HS-5 (cell line): ENCODE data around the gene TRH.
"Not testable (repeated sequence)": the region's sequence is repeated elsewhere in the genome, so short reads cannot be mapped to it uniquely, and the experiment has no call there.

ENCODE experiments used
- DNase-seq: peaks from one replicate; pipeline ENCODE4 v3.0.0-alpha.2; 2012; ENCODE audit warnings: low read depth

TRH gene

GRCh38 chr3:129965937-129966336, 8.6 kb upstream of the TRH start:
- DNase-seq = no peak

DNA sequence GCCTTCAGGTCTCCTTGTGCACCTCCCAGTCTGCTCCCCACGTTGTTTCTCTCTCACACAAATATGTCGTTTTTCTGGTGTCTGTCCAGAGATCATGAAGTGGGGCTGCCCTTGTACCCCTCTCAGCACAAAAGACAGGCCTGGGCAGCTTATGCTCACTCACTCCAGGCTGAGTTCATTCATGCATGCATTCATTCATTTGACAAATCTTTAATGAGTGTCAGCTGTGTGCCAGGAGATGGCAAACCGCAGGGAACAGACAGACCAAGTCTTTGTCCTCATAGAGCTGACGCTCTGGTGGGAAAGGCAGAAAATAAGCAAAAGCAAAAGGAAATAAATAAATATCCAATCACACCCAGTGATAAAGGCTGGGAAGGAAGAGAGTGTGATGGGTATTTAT, 7.6 kb upstream of the TRH start:
- no peak for DNase-seq

DNA sequence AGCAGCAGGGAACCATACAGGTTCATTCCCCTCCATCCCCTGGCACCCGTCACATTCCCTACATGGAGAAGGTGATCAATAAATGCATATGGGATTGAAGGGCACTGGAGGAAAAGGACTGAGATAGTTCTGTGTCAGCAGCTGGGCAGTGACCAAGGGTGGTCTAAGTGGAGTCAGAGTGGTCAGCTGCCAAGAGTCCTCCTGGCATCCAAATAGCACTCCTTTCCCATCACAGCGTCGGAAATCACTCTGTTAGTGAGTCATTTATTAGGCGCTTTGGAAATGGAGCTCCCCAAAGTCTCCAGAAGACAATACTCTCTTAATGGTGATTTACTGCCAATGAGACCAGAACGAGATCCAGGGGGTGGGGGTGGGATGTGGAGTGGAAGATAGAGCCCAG, 6.8 kb upstream of the TRH start:
- no peak for DNase-seq

GRCh38 chr3:129971351-129972052, 3.0 kb upstream of the TRH start:
- DNase-seq = no peak

DNA sequence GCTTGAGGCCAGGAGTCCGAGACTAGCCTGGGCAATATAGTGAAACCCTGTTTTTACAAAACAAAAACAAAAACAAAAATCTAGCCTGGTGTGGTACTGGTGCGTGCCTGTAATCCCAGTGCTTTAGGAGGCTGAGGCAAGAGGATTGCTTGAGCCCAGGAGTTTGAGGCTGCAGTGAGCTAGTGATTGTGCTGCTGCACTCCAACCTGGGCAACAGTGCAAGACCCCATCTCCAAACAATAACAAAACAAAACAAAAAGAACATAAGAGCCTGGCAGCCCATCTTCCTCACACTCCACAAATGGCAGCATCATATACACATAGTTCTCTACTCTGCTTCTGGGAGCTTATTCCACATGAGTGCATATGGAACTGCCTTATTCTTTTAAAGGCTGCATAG, 2.2 kb upstream of the TRH start:
- no peak for DNase-seq

DNA sequence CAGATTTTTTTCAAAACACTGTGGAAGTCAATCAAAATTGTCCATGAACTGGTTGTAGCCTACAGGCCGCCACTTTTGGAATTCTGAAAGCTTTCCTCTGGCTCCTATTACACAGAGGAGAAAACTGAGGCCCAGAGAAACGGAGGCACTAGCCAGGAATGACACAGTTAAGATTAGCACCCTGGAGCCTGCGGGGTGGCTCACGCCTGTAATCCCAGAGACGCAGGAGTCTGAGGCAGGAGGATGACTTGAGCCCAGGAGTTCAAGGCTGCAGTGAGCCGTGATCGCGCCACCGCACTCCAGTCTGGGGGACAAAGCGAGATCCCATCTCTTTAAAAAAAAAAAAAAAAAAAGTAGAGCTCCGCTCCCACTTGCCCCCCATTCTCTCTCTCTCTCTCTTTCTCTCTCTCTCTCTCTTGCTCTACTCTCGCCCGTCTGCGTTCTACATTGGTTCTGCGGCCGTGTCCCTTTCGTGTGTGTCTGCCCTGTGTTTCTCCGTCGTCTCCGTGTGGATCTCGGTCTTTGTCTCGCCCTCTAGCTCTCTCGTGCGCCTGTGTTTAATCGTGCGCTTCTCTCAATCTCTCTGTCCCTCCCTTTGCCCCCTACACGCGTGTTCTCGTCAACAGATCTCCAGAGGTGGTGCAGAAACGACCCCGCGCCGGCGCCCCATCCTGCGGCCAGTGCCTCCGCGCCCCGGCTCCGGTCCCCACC, 512 bp upstream of the TRH start:
- no peak for DNase-seq

GRCh38 chr3:129974833-129975704, 549 bp downstream of the TRH start:
- DNase-seq = no peak

- no peak for DNase-seq
Measured at GRCh38 chr3:129975705-129976048, 1.2 kb downstream of the TRH start.

DNA sequence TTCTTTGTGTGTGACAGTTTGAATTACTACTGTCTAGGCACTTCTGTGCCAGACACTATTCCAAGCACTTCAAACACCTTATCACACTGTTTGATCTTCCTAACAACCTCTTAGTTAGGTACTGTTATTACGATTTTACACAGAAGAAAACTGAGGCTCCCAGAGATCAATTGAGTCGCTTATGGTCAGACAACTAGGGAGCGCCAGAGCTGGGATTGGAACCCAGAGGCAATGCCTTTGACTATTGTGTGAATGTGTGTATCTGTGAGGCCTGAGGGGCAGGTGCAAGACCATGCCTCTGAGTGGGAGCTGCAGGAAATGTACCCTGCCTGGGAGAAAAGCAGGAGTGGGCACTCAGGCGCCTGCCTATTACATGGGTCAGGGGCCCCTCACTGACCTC, 1.8 kb downstream of the TRH start:
- DNase-seq = no peak

- DNase-seq = no peak
Measured at GRCh38 chr3:129978123-129978522, 3.6 kb downstream of the TRH start.

DNA sequence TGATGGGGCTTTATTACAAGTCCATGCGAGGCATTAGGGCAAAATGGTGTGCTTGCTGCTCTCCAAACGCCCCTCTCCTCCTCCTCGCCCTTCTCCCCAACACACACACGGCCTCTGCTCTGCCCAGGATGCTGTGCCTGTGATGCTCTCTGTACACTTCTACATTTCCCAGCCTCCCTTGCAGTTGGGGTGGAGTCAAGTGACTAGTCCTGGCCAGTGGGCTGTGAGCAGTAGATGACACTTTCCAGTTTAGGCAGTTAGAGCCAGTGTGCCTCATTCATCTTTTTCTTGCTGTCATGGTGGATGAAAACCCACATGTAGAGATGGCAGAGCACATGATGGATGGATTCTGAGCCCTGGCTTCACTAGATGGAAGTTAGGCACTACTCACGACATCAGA, 5.4 kb downstream of the TRH start:
- DNase-seq = no peak

DNA sequence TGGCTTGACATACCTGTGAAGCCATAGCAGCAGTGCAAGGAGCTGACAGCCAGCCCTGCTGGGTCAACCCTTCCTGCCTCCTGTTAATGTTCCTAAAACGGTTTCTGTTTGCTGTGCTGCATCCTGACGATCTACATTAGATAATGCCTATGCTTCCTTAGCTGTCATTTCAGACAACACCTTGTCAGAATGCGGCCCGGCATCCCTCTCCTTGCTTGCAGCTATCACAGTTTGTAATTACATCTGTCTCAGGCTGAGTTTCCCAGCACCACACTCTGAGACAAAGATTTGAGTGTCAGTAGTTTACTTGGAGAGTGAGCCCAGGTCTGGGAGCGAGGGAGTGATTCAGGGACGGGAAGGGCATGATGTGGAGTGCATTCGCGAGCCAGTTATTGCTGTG, 9.0 kb downstream of the TRH start:
- no peak for DNase-seq

DNA sequence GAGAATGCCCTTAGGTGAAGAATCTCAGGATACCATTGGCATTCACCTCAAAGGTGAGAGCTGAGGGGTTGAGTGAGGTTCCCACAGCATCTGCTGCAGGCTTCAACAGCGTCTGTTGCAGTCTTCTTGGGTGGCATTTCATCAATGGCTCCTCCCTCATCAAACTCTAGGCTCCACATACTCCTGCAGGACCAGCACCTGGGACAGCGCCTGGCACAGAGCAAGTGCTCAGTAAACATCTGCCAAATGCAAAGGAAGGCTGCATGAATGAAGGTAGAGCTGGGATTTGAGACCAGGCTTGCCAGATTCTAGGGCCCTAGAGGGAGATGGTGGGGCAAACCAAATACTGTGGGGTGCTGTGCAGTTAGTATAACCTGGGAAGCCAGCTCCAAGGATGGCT, 9.6 kb downstream of the TRH start:
- DNase-seq = no peak

DNA sequence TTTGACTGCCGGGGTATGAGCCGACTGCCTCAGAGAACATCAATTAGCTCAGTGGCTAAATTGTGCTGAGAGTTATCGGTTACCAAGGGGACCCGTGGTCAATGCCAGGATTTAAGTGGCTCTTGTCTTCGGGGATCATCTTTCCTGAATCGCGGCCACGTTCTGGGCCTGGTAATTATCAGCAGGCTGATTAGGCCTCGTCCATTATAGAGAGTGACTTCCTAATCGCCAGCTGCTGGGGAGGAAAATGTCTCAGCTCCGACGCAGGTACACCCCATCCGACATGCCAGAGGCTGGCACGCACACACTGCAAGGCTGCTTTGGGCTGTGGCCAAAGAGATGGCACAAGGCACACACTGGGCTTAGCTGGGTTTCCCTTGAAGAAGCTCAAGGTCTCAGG, 10.6 kb downstream of the TRH start:
- no peak for DNase-seq

- no peak for DNase-seq
Measured at GRCh38 chr3:129988429-129988828, 13.9 kb downstream of the TRH start.

DNA sequence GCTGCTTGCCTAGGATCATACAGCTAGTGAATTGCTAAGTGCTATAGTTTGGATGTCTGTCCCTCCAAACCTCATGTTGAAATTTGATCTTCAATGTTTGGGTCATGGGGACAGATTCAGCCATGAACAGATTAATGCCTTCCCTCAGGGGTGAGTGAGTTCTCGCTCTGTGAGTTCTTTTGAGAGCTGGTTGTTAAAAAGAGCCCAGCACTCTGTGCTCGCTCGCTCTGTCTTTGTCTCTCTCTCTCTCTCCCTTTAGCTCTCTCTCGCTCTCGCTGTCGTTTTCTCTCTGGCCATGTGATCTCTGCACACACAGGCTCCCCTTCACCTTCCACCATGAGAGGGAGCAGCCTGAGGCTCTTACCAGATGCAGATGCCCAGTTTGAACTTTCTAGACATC, 14.9 kb downstream of the TRH start:
- DNase-seq = no peak

DNA sequence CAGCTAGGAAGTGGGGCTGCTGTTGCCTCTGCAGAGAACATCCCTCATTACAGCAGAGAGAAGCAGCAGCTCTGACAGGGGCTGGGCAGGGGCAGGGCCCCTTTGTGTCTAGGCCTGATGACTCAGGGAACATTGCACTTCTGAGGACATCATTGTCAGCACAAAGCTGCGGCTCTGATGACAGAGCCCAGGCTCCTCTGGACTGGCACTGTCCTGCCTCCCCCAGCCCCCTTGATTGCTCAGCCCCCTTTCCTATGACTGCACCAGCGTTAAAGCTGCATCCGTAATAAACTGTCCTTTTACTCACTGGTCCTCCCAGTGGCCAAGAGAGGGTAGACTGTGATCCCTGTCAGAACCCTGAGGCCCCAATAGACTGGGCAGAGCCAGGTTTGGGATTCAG, 18.3 kb downstream of the TRH start:
- DNase-seq = no peak

- no peak for DNase-seq
Measured at GRCh38 chr3:129994883-129995559, 20.5 kb downstream of the TRH start.

- DNase-seq = no peak
Measured at GRCh38 chr3:129996073-129996472, 21.6 kb downstream of the TRH start.

DNA sequence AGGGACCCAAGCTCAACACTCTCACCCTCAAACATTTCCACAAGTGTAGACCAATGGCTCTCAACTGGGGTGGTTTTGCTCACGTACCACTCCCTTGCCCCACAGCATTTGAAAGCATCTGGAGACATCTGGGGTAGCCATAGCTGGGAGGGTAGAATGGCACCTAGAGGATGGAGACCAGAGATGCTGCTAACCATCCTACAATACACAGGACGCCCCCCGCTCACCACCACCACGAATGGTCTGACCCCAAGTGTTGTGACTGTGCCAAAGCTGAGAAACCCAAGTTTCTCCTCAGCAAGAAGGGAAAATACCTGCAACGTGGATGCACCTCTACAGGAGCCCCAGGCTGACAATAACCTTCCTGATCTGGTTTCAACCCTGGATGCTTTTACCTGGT, 24.7 kb downstream of the TRH start:
- DNase-seq = not testable (repeated sequence)

GRCh38 chr3:130002666-130003598, 28.4 kb downstream of the TRH start:
- peak; percentile 4 for DNase-seq
